T follicular helper cell (primary cell): ENCODE results near the gene PRR27.

ENCODE experiments used
- DNase-seq: peaks from one replicate; pipeline ENCODE4 v3.0.0-alpha.2; 2020; ENCODE audit warnings: low read depth
- total RNA-seq, 2 experiments: gene quantifications; one replicate each; lab custom pipeline; 2026; lab: John Stamatoyannopoulos, UW

Gene PRR27
- total RNA-seq = 0 reads per million in 2 experiments

GRCh38 chr4:70153937-70154336 is at the start of gene PRR27:
Gene PRR27 (plus strand): TSS chr4:70154237. CDS start chr4:70154376, 139 bp downstream.
- no peak for DNase-seq

- DNase-seq = no peak
These were observed 43.1 kb upstream of the PRR27 start for GRCh38 chr4:70110917-70111316.

- no peak for DNase-seq
These were observed 40.4 kb upstream of the PRR27 start for GRCh38 chr4:70113656-70114055.

DNA sequence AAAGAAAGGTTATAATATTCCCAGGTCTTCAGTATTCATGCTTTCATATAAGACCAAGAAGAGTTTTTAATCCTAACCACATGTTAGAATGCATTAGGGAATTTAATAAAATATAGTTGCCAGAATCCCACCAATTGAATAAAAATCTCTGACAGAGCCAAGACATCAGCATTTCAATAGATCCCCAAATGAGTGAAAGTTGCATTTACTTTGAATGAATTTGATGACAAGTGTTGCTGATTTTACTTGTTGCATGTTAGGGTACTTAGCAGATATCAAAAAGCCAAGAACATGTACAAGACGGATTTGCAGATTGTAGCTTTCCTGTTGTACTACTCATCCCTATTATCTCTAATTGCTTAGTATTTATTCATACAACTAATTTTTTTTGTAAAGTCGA is 39.9 kb upstream of the PRR27 start:
- no peak for DNase-seq

DNA sequence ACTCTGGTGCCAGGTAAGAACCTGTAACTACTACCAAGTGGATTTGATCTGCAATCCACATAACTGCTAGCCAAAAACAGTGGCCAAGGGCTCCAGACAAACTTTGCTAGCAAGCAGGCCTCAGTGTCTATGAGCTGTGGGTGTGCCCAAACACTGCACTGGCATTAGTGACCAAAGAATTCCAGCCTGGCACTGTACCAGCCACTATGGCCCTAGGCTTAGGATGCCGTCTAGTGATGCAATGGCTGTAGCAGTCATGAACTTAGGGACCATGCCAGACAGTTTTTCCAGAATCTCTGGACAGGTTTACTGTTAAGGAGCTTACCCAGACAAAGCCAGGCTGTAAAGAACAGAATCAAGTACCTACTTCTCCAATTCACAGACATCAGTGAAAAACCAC is 33.7 kb upstream of the PRR27 start:
- no peak for DNase-seq

DNA sequence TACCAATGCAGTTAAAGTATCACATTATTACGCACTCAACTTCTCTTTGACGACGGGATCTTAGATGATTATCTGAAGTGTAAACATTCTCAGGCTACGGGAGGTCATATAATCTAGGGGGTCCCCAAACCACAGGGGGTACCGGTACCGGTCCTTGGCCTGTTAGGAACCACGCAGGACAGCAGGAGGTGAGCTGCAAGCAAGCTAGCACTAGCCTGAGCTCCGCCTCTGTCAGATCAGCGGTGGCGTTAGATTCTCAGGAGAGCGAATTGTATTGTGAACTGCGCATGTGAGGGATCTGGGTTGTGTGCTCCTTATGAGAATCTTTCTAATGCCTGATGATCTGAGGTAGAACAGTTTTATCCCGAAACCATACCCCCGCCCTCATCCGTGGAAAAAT is 20.6 kb upstream of the PRR27 start:
- no peak for DNase-seq

GRCh38 chr4:70138751-70139150 is 15.3 kb upstream of the PRR27 start:
- no peak for DNase-seq

- no peak for DNase-seq
These were observed 2.8 kb upstream of the PRR27 start for GRCh38 chr4:70151271-70151670.

DNA sequence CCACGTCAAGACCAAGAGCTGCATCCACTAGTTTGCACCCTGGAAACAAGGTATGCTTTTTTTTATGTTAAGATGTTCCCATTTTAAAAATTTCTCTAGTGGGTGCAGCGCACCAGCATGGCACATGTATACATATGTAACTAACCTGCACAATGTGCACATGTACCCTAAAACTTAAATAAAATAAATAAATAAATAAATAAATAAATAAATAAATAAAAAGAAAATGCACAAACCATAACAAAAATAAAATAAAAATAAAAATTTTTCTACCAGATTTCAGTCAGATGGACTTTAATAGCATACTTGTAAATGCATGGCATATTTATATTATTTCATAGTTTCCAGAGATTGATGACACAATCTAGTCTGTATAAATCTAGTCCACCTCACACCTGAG is 1.9 kb upstream of the PRR27 start:
- no peak for DNase-seq

GRCh38 chr4:70158576-70158975 is 4.5 kb downstream of the PRR27 start:
- DNase-seq = no peak

DNA sequence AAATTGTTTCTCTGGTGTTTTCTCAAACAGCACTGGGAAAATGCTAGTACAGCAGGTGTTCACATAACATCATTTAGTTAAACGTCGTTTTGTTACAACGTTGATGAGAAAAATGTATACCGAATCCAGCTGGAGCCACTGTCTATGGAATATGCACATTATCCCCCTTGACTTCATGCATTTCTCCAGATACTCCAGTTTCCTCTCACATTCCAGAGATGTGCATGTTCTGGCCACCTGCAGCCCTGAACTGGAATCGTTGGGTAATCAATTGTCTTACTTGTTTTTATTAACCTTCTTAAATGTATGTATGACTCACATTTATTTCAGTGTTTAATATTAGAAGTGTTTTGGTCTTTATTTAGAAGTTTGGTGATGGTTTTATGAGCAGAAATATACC is 23.1 kb downstream of the PRR27 start:
- no peak for DNase-seq

GRCh38 chr4:70178075-70178660 is 24.1 kb downstream of the PRR27 start:
- no peak for DNase-seq

GRCh38 chr4:70179811-70180210 is 25.8 kb downstream of the PRR27 start:
- DNase-seq = no peak

DNA sequence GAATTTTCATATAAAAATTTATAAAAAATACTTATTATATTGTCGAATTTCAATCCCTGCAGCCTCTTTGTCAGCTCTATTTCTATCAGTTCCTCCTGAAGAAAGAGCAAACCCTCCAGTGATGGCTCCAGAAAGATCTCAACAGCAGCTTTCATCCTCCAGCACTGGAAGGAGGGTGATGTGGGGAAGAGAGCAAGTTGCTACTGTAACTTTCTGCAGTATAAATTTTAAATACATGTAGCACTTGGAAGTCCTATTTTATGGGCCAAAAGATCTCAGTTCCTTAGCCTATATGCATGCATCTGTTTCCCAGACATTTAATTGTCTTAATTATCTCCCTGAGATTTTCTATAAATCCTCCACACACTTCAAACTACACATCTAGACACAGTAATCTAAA is 27.8 kb downstream of the PRR27 start:
- no peak for DNase-seq

GRCh38 chr4:70182517-70183167 is 28.6 kb downstream of the PRR27 start:
- DNase-seq = no peak

DNA sequence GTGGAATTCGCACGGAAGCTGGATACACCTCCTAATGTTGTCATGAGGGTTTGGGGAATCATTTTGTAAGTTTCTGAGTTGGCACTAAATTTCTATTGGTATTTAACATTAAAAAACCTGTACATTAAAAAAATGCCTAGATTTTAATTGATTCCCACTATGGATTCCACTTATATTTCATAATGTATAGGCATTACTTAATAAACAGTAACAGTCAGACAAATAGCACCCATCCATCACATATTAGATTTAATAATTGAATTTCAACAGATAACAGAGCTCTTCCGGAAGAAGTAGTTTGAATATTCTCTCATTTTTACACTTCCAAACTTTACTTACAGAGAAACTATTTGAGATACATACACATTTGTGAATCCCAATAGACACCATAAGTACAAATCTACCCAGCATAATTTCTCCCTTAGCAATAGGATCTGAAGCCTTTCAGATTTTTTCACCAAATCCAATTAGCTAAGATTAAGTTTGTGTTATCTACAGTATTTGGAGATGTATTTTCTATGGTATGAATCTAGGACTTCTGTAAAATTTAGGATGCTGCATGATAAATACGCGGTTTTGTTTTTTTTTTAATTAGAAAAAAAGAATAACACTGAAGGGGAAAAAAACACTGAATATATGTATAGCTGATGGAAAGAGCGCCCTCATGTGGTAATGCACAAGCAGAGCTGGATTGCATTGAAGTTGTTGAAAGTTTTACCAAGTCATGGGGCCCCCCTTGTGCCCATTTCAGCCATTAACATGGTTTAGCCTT is 29.3 kb downstream of the PRR27 start:
- no peak for DNase-seq

DNA sequence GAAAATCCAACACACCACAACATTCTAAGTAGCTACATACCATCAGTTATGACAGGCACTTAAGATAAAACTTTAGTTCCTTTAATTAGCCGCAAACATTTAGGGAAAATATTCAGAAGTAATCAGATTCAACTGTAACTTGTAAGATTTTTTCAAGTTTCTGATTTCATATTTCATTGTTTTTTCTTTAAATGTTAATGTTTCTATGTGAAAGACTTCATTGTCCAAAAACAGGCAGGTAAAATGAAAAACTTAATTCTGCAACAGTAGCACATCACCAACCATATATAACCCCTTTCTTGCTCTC is 29.9 kb downstream of the PRR27 start:
- no peak for DNase-seq

GRCh38 chr4:70187216-70187615 is 33.2 kb downstream of the PRR27 start:
- DNase-seq = no peak

GRCh38 chr4:70190579-70190978 is 36.5 kb downstream of the PRR27 start:
- DNase-seq = no peak

GRCh38 chr4:70191647-70192046 is 37.6 kb downstream of the PRR27 start:
- no peak for DNase-seq

DNA sequence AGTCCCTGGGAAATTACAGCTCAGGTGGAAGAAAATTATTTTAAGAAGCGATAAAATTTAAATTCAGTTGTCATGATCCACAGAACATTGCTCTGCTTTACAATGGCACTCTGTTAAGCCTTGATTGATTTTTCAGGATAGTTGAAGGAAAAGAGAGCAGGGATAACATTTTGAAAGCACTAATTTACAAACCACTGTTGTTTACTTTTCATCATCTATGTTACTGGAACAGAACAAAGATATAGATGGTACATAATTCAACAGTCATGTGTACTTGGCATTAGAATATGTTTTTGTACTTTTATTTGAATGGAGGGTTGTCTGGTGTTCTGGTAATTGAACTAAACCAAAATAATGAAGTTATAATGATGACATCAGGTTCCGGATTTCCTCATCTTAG is 38.9 kb downstream of the PRR27 start:
- no peak for DNase-seq

GRCh38 chr4:70195425-70195824 is 41.4 kb downstream of the PRR27 start, which contains the start of gene ODAM:
Gene ODAM (plus strand): TSS chr4:70195725. CDS start chr4:70196544, 819 bp downstream.
- no peak for DNase-seq

GRCh38 chr4:70196857-70197256 is 42.8 kb downstream of the PRR27 start:
- DNase-seq = no peak
